Umbilical cord (tissue), 2 donors: ENCODE data around the gene RDH13. TPM values are rescaled to one million over a fixed set of nuclear protein-coding genes. Genes with fewer than 3 reads are reported as not detected.
"Not testable (repeated sequence)": the region's sequence is repeated elsewhere in the genome, so short reads cannot be mapped to it uniquely, and the experiment has no call there.

Experiments used
- DNase-seq: peaks from one replicate; pipeline ENCODE4 v3.0.0-alpha.2; 2015; ENCODE audit warnings: low spot score
- total RNA-seq: library from RNA; depleted of rRNA; stranded (reverse); fragments of >200 nt; gene quantifications from one replicate; pipeline ENCODE4 v1.2.3, GENCODE V29; 2014; ENCODE audit warnings: low replicate concordance; ENCODE audit not compliant: insufficient read depth

RDH13 gene
- total RNA-seq, 1 donor from 2014 or later = 17.3 TPM

DNA sequence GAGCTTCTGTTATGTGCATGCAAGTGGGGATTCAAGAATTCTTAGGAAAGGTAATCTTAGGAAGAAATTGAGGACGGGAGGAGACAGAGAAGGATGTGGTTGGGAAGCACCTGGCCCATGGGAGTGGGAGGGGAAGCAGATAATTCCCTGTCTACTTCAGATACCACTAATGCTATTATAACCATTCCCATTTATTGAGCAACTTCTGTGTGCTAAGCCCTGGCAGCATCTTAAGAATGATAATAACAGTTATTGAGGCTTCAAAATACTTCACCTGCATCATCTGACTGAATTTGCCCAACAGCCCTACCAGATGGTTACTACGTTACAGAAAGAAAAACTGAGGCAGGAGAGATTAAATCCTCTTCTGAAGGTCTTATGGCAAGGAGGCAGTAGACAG lies 14.2 kb upstream of the RDH13 start:
- no peak for DNase-seq

DNA sequence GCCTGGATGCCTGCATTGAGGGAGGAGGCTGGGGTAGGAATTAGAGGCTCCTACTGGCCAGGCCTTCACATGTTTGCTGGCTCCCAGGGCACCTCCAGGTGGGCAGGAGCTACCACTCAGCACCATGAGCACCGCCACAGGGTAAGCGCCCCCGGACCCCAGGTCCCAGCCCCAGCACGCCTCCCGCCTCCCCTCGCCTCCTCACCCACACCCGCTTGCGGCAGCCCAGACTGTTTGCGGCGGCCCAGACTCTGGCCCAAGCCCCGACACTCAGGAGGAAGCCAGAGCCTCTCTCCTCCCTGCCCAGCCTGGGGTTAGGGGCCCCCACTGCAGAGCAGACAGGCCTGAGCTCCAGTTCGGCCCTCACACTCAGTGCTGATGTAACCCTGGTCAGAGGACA lies 13.4 kb upstream of the RDH13 start:
- no peak for DNase-seq

DNA sequence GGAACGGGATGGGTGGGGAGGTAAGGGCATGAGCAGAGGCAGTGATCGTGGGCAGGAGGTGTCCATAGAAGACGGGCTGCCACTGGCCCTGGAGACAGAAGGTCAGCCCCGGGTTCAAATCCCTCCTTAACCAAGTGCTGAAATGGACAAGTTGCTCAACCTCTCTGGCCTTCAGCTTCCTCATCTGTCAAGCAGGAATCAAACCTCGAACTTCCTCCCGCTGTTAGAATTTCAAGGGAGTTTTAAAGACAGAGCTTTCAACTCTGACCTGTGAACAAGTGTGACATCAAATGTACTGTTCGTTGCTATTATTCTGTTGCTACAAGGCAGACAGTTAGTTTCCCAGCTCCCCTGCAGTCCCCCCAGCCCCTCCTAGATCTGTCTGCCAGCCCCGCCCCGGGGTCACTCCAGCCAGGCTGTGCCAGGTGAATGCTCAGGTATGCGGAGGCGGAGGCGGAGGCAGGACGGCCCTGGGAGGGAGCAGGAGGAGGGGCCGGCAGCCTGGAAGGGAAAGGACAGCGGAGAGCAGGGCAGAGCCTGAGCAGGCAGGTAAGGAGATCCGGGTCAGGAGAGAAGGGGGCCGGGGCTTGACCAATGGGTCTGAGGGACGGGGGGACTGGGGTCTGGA lies 12.5 kb upstream of the RDH13 start, which contains the start of gene EPS8L1:
TSS of gene EPS8L1 (plus strand) at position 499 of the 628 bp plus-strand sequence. CDS start 576 bp downstream, outside the sequence.
- DNase-seq = peak; percentile 47

DNA sequence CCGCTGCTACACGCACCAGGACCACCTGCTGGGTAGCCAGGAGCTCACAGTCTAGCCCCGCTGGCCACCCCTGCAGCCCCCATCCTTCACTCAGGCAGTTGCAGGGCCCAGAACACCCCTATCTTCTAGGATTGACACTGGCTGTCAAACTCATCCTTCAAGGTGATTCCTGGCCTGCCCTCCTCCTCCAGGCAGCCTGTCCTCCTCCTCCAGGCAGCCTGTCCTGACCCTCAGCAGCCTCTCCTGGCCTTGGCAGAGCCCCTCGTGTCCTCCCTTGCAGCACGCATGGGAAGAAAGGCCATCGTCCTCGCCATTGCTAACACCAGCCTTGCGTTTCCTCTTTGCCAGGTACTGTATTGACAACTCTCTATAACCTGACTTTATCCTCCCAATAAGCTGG lies 9.0 kb upstream of the RDH13 start:
- DNase-seq = no peak

DNA sequence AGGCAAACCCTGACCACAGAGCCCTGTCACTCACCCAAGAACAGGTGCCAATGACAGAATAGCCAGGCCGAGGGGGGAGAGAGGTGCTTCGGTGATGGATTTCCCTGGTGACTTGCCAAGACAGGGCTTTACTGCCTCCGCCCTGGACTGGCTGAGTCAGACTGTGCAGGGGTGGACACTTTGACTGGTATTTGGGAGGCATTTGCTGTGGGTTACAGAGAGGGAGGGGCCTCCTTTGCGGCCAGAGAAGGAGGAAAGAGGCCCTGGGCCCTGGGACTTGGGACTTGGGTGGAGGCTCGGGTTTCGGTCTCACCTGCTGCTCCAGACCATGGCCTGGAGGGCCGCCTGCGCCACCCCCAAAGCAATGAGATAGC lies 8.2 kb upstream of the RDH13 start:
- DNase-seq = peak; percentile 41

DNA sequence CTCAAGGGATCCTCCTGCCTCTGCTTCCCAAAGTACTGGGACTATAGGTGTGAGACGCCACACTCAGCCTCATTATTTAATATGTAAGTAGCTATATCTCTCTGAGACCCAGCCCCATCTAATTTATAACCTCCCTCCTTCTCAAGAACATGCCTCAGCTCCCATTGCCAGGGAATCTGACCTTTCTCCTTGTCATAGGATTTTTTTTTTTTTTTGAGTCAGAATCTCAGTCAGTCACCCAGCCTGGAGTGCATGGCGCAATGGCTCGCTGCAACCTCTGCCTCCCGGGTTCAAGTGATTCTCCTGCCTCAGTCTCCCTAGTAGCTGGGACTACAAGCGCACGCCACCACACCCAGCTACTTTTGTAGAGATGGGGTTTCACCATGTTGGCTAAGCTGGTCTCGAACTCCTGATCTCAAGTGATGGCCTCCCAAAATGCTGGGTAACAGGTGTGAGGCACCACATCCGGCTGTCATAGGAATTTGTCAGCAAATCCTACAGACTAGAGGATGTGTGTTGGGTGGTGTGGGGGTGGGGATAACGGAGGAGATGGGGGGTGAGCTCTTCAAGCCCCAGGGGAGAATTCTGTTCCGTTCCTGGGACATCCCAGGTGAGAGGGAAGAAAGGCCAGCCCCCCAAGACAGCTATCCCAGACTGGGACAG lies 7.6 kb upstream of the RDH13 start:
- no peak for DNase-seq

DNA sequence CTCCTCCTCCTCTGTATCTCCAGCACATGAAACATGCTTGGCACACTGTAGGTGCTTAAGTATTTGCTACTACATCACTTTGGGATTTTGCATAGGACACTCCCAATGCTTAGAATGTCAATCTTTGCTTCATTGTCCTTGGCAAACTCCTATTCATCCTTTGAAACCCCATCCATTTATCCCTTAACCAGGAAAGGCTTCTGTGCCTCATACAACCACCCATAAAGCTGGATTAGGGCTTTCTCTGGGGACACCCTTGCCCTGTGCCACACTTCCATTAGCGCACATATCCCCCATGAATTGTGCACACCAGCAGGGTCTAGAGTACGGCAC lies 6.9 kb upstream of the RDH13 start:
- no peak for DNase-seq

DNA sequence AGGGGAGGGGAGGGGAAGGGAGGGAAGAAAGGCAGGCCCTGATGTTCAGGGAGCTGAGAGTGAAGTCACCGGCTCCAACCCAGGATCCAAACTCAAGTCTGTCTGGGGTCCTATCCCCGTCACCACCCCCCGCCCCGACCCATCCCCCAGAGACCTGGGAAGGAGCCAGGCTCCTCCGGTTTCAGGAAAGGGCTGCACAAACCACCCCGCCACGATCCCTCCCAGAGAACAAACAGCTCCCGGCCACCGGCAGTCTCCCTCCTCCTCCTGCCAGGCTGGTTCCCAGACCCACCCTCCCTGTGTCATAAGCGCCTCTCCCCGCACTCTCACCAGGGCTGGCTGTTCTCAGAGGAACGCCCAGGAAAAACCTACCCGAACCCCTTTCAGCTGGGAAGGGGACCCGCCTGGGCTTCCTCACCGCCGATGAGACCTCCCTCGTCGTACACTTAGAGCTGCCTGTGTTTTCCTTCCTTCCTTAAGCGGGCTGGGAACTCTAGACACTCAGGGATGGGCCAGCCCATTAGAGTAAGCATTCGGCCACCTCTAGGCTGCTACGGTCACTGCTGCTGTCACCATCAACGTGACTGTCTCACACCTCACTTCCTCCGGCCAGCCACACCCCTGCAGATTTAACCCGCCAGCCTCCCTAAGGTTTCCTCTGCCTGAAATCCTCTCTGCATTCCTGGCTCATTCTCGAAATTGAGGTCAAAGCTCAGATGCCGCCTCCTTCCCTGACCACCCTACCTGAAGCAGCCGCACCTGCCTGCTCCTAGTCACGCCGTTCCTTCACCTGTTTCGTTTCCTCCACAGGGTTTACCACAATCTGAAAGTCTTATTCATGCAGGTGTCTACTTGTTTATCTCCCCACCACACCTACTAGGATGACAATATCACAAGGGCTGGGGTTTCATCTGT lies 6.3 kb upstream of the RDH13 start:
- DNase-seq = peak; percentile 72

DNA sequence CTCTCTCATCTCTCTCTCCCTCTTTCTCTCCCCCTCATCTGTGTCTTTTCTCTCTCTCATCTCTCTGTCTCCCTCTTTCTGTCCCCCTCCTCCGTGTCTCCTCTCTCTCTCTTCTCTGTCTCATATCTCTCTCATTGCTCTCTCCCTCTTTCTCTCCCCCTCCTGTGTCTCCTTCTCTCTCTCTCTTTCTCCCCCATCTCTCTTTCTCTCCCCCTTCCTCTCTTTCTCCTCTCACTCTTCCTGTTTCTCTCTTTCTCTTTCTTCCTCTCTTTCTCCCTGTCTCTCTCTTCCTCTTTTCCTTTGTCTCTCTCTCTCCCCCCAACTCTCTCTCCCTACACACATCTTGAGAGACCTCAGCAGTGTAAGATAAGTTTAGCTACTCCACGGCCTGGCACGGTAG lies 4.9 kb upstream of the RDH13 start:
- DNase-seq = no peak

DNA sequence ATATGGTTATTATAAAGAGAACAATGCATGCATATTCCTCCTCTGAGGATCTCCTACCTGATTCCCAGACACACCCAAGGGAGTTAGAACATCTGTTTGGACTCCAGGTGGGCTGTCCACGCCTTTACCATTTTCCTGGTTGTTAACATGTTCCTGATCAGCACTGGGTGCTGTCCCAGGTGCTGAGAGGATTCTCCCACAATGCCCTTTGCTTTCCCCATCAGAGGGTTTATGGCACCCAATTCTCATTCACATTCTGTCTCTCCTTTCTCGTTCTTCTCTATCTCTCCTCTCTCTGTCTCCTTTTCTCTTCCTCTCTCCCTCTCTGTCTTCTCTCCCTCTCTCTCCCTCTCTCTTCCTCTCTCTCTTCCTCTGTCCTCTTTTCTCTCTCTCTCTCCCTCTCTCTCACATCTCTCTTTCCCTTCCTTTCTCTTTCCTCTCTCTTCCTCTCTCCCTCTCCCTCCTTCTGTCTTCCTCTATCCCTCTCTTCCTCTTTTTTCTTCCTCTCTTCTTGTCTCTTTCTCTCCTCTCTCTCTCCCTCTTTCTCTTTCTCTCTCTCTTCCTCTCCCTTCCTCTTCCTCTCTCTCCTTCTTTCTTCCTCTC lies 3.3 kb upstream of the RDH13 start:
- no peak for DNase-seq

DNA sequence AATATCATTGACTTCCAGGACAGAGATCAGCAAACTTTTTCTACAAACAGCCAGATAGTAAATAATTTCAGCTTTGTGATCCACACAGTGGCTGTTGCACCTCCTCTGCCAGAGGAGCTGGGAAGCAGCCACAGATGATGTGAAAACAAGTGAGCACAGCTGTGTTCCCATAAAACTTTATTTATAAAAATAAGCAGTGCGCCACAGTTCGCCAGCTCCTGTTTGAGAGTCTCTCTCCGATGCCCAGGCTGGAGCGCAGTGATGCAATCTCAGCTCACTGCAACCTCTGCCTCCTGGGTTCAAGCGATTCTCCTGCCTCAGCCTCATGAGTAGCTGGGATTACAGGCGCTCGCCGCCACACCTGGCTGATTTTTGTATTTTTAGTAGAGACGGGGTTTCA lies 2.6 kb upstream of the RDH13 start:
- not testable (repeated sequence) for DNase-seq

DNA sequence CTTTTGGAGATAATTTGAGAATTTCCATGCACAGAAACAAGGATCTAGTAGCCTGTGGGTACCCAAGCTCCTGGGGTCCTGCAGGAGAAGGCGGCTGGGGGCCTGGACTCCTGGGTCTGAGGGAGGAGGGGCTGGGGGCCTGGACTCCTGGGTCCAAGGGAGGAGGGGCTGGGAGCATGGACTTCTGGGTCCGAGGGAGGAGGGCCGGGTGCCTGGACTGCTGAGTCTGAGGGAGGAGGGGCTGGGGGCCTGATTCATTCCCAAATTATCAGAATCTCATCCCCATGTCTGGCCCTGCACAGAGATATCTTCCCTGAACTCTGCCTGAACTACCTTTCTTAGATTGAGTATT lies 520 bp upstream of the RDH13 start:
- no peak for DNase-seq

DNA sequence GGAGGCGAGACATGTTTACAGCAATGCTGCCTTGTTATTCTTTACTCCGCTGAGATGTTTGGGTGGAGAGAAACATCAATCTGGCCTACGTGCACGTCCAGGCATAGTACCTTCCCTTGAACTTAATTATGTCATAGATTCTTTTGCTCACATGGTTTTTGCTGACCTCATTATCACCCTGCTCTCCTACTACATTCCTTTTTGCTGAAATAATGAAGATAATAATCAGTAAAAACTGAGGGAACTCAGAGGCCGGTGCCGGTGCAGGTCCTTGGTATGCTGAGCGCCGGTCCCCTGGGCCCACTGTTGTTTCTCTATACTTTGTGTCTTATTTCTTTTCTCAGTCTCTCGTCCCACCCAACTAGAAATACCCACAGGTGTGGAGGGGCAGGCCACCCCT lies 2.7 kb downstream of the RDH13 start:
- peak; percentile 44 for DNase-seq

DNA sequence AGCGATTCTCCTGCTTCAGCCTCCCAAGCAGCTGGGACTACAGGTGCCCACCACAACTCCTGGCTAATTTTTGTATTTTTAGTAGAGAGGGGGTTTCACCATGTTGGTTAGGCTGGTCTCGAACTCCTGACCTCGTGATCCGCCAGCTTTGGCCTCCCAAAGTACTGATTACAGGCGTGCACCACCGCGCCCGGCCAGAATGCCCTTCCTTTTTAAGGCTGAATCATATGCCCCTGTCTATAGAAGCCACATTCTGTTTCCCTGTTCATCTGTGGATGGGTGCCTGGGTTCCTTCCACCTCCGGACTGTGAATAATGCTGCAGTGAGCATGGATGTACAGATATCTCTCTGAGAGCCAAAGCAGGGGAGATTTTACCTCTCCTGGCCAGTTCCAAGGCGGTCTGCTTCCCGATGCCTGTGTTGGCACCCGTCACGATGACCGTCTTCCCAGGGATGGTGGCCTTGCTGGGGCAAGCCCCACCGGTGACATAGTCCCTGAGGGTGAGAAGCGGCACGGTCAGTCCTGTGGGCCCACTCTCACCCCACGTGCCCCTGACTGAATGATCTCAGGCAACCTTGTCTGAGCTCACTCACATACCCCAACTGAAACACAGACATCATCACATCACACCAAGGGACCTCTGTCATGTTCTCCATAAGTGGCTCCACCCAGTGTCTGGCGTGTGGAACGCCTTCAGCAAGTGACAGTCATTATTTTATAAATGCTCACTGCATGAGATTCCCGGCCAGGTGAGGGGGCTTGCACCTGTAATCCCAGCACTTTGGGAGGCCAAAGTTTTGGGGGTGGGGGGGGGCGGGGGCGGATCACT lies 4.0 kb downstream of the RDH13 start:
- DNase-seq = no peak

DNA sequence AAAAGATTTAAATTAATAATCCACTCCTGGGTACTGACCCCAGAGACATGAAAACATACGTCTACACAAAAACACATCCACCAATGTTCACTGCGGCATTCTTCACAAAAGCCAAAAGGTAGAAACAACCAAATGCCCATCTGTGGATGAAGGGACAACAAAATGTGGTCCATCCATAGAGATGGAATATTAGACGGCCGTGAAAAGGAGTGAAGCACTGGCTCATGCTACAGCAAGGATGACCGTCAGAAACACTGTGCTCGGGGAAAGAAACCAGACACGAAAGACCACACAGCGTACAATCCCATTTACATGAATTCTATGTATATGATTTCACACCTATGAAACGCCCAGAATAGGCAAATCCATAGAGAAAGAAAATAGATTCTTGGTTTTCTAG lies 6.1 kb downstream of the RDH13 start:
- no peak for DNase-seq

DNA sequence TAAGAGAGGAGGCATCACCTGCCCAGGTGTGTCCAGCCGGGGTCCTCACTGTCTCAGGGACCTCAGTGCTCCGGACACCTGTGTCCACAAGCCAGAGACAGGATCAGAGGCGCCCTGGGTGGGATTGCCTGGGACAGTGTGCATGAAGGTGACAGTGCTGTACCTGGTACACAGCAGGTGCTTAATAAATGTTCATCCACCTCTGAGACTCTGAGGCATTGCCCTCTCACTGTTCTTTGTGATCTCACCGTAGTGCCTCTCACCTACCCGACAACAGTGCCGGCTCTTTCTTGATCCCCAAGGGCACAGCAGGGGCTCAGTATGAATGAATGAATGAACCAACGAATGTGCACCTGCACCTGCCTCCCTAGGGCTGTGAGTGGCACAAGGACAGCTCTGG lies 9.2 kb downstream of the RDH13 start:
- no peak for DNase-seq

DNA sequence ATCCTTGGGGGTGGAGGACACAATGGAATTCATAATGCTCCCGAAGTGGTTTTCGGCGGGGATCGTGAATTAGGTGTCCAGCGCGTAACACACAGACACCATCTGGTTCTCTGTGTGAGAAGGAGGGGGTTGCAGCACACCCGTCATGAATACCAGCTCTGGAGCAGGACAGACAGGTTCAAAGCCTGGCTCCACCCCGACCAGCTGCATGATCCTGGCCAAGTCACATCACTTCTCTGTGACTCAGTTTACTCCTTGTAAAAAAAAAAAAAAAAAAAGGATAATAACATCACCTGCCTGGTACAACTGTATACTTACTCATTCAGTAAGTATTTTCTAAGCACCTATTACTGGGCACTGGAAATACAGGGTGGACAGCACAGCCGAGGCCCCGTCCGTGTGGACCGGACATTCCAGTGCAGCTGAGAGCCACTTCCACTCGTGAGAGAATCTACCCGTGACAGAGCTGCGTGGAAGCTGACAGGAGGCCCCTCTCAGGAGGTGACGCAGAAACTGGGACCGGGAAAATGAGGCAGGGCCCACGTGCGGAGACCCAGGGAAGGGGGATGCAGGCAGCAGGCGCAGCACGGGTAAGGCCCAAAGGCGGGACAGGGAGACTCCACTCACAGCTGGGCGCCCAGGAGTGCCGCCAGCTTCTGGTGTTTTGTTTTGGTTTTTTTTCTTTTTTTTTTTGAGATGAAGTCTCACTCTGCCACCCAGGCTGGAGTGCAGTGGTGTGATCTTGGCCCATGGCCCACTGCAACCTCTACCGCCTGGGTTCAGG lies 12.0 kb downstream of the RDH13 start:
- DNase-seq = no peak

DNA sequence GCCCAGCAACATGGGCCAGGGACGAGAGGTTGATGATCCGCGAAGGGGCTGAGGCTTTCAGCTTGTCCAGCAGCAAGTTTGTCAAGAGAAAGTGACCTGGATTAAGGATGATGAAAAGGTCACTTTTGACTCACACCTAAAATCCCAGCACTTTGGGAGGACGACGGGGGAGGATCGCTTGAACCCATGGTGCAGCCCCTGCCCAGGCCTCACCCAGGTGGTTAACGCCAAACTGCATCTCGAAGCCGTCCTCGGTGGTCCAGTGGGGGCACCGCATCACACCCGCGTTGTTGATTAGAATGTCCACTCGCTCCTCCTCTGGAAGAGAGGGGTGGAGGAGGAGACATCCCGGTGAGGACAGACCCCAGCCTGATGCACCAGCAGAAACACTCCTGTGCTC lies 14.5 kb downstream of the RDH13 start:
- no peak for DNase-seq

DNA sequence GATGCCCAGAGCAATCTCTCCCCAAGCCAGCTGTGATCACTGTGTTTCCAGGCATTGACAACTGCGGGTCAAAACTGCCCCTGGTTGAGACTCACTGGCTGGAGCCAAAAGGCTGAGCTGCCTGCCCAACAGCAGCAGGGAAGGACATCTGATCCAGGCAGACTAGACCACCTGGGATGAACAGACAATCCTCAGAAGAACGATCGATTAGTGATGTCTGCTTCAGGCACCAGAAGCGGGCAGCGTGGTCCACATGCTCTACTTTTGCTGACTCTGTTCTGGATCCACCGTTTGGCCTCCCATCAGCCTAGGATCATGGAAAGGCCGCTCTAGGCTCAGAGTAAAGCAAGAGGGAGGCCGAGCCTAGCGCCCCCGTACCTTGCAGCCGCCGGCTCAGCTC lies 15.0 kb downstream of the RDH13 start:
- no peak for DNase-seq

DNA sequence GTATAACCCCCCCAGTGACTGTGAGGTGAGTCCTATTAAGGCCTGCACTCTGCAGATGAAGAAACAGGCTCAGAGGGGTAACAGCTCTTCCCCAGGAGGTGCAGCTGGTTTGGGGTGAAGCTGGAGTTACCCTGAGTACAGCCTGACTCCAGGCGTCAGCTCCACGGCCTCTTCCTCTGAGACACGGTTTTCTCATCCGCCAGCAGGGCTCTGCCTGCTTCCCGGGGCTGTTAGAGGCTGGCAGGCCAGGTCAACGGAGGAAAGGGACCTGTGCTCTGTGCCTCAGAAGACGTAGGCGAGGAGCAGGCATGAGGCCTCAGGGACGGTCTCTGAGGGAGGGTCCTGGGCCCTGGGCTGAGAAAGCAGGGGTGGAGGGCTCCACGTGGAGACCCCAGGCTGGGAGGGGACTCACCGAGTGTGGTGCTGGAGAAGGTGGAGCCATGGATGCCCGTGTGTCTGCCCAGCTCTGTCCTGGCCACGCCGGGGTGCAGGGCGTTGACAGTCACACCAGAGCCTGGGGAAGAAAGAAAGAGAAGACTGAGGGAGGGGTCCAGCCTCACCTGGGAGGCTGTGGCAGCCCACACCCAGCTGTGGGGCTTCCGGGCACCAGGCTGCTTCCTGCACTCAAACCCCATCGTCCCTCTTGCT lies 15.8 kb downstream of the RDH13 start:
- DNase-seq = no peak
